Measurements from ENCODE around the gene USP12.

The USP12 gene

GRCh38 chr13:27036236-27036981, 135.2 kb downstream of the USP12 start:
- ChIA-PET CTCF (interaction anchor here (0.5 to 0.6 kb wide), 2 partner anchors 89 to 325 kb away, joined by 3 to 5 read pairs; no protein-coding TSS in a partner anchor), POLR2A (interaction anchor here (0.7 to 1.1 kb wide), 2 partner anchors 10 to 12 kb away, joined by 3 read pairs; no protein-coding TSS in a partner anchor)
- DNase-seq (ENCODE audit: extremely low spot score): no peak
- TF ChIP-seq TARDBP (IDR thresholded peaks at IDR 0.05) (no peak), FOXK2 (IDR thresholded peaks at IDR 0.05) (no peak), LEF1 (IDR thresholded peaks at IDR 0.05; ENCODE audit: borderline replicate concordance) (no peak), FOXA1 (IDR thresholded peaks at IDR 0.05) (no peak), PKNOX1 (IDR thresholded peaks at IDR 0.05) (no peak), SUZ12 (IDR thresholded peaks at IDR 0.05) (no peak), L3MBTL2 (conservative IDR thresholded peaks at IDR 0.05) (no peak), ARNT (IDR thresholded peaks at IDR 0.05) (no peak), ZNF384 (IDR thresholded peaks at IDR 0.05) (no peak), HDGF (IDR thresholded peaks at IDR 0.05; ENCODE audit: borderline replicate concordance) (no peak), ELF4 (IDR thresholded peaks at IDR 0.05) (no peak)

GRCh38 chr13:27035892-27036235, 135.7 kb downstream of the USP12 start:
- no peak for TF ChIP-seq FOXM1 (IDR thresholded peaks at IDR 0.05; ENCODE audit: borderline replicate concordance)
- TF ChIP-seq FOXA1 (IDR thresholded peaks at IDR 0.05): no peak
- no peak for TF ChIP-seq NFRKB (IDR thresholded peaks at IDR 0.05)
- TF ChIP-seq L3MBTL2 (conservative IDR thresholded peaks at IDR 0.05): no peak
- TF ChIP-seq HDGF (IDR thresholded peaks at IDR 0.05; ENCODE audit: borderline replicate concordance): no peak
- no peak for TF ChIP-seq ELF4 (IDR thresholded peaks at IDR 0.05)
- no peak for TF ChIP-seq SP1 (IDR thresholded peaks at IDR 0.05)
- no peak for TF ChIP-seq CTBP1 (IDR thresholded peaks at IDR 0.05; ENCODE audit: borderline replicate concordance)
- no peak for TF ChIP-seq FOXK2 (IDR thresholded peaks at IDR 0.05)
- TF ChIP-seq PKNOX1 (IDR thresholded peaks at IDR 0.05): no peak
- no peak for TF ChIP-seq ZNF384 (IDR thresholded peaks at IDR 0.05)
- TF ChIP-seq BHLHE40 (IDR thresholded peaks at IDR 0.05; ENCODE audit: borderline replicate concordance): no peak
- no peak for TF ChIP-seq SUZ12 (IDR thresholded peaks at IDR 0.05)
- no peak for TF ChIP-seq ARNT (IDR thresholded peaks at IDR 0.05)
- TF ChIP-seq LEF1 (IDR thresholded peaks at IDR 0.05; ENCODE audit: borderline replicate concordance): no peak
- TF ChIP-seq TARDBP (IDR thresholded peaks at IDR 0.05): no peak
- ChIA-PET CTCF (no interaction called here), POLR2A (interaction anchor here (1.1 kb wide), 1 partner anchor 11 kb away, joined by 3 read pairs; no protein-coding TSS in a partner anchor)
- DNase-seq (ENCODE audit: extremely low spot score): no peak

GRCh38 chr13:27034678-27035111, 136.9 kb downstream of the USP12 start:
- CTCF ChIA-PET: no interaction called here
- TF ChIP-seq FOXM1 (IDR thresholded peaks at IDR 0.05; ENCODE audit: borderline replicate concordance) (no peak), L3MBTL2 (conservative IDR thresholded peaks at IDR 0.05) (no peak), TARDBP (IDR thresholded peaks at IDR 0.05) (no peak), ELF4 (IDR thresholded peaks at IDR 0.05) (no peak), BHLHE40 (IDR thresholded peaks at IDR 0.05; ENCODE audit: borderline replicate concordance) (no peak), FOXA1 (IDR thresholded peaks at IDR 0.05) (no peak), LEF1 (IDR thresholded peaks at IDR 0.05; ENCODE audit: borderline replicate concordance) (no peak), SUZ12 (IDR thresholded peaks at IDR 0.05) (no peak), NFRKB (IDR thresholded peaks at IDR 0.05) (no peak), PKNOX1 (IDR thresholded peaks at IDR 0.05) (no peak), HDGF (IDR thresholded peaks at IDR 0.05; ENCODE audit: borderline replicate concordance) (no peak), SP1 (IDR thresholded peaks at IDR 0.05) (no peak)
- POLR2A ChIA-PET: interaction anchor here (0.9 kb wide), 1 partner anchor 12 kb away, joined by 3 read pairs; no protein-coding TSS in a partner anchor
- no peak for DNase-seq (ENCODE audit: extremely low spot score)

- CTCF ChIA-PET: no interaction called here
- POLR2A ChIA-PET: interaction anchor here (1.0 kb wide), 1 partner anchor 11 kb away, joined by 4 read pairs; no protein-coding TSS in a partner anchor
- no peak for TF ChIP-seq TARDBP (IDR thresholded peaks at IDR 0.05)
- peak; percentile 59; the same call in 1 of the 2 replicates for TF ChIP-seq CTBP1 (IDR thresholded peaks at IDR 0.05; ENCODE audit: borderline replicate concordance)
- TF ChIP-seq PKNOX1 (IDR thresholded peaks at IDR 0.05): peak; percentile 82
- no peak for DNase-seq (ENCODE audit: extremely low spot score)
Measured at GRCh38 chr13:27028683-27029480, 142.7 kb downstream of the USP12 start.

- ChIA-PET POLR2A (no interaction called here), CTCF (interaction anchor here (1.1 kb wide), 1 partner anchor 10 kb away, joined by 3 read pairs; no protein-coding TSS in a partner anchor)
- TF ChIP-seq NFRKB (IDR thresholded peaks at IDR 0.05) (no peak), L3MBTL2 (conservative IDR thresholded peaks at IDR 0.05) (no peak), HDGF (IDR thresholded peaks at IDR 0.05; ENCODE audit: borderline replicate concordance) (no peak), SUZ12 (IDR thresholded peaks at IDR 0.05) (no peak), ELF4 (IDR thresholded peaks at IDR 0.05) (no peak), FOXM1 (IDR thresholded peaks at IDR 0.05; ENCODE audit: borderline replicate concordance) (no peak), PKNOX1 (IDR thresholded peaks at IDR 0.05) (no peak)
Measured at GRCh38 chr13:27027086-27027667, 144.4 kb downstream of the USP12 start.

More at GRCh38 chr13:27027086-27027667, 144.4 kb downstream of the USP12 start:
- no peak for DNase-seq (ENCODE audit: extremely low spot score)

Data from HEK293T (cell line).